Smooth muscle cell (in vitro differentiated cells): ENCODE results near the gene EPHA1. TPM values are rescaled to one million over a fixed set of nuclear protein-coding genes. Genes with fewer than 3 reads are reported as not detected.

Experiments used
- DNase-seq: peaks from one replicate; lab custom pipeline; 2025; ENCODE audit not compliant: unreplicated experiment; lab: John Stamatoyannopoulos, UW
- H2AFZ ChIP-seq: fragments of 200-600 bp; sonication (generic); 2 replicates; pipeline ENCODE4 v1.6.0; 2016; ENCODE audit warnings: antibody characterized with exemption, low read depth, mild to moderate bottlenecking
- H3F3A ChIP-seq: fragments of 200-600 bp; sonication (generic); 2 replicates; pipeline ENCODE4 v1.6.0; 2017; ENCODE audit warnings: antibody characterized with exemption, low read depth
- H3K27ac ChIP-seq: fragments of 200-600 bp; sonication (generic); 2 replicates; pipeline ENCODE4 v1.5.1; 2016; ENCODE audit warnings: low read depth, mild to moderate bottlenecking
- H3K27me3 ChIP-seq: fragments of 200-600 bp; sonication (generic); 2 replicates; pipeline ENCODE4 v1.6.1; 2016; ENCODE audit warnings: low read depth, mild to moderate bottlenecking
- H3K36me3 ChIP-seq: fragments of 200-600 bp; sonication (generic); 2 replicates; pipeline ENCODE4 v1.5.1; 2016; ENCODE audit warnings: low read depth
- H3K4me1 ChIP-seq: fragments of 200-600 bp; sonication (generic); 2 replicates; pipeline ENCODE4 v1.5.1; 2016; ENCODE audit warnings: low read depth
- H3K4me2 ChIP-seq: fragments of 200-600 bp; sonication (generic); 2 replicates; pipeline ENCODE4 v1.6.0; 2016; ENCODE audit warnings: mild to moderate bottlenecking
- H3K4me3 ChIP-seq: fragments of 200-600 bp; sonication (generic); 2 replicates; pipeline ENCODE4 v1.5.1; 2016; ENCODE audit warnings: mild to moderate bottlenecking
- H3K79me2 ChIP-seq: fragments of 200-600 bp; sonication (generic); 2 replicates; pipeline ENCODE4 v1.6.0; 2016; ENCODE audit warnings: low read depth, mild to moderate bottlenecking
- H3K9ac ChIP-seq: fragments of 200-600 bp; sonication (generic); 2 replicates; pipeline ENCODE4 v1.6.0; 2016; ENCODE audit warnings: low read depth
- H3K9me3 ChIP-seq: fragments of 200-600 bp; sonication (generic); replicated peaks from 2 replicates; pipeline ENCODE4 v1.5.1; 2016; ENCODE audit warnings: low read depth
- H4K20me1 ChIP-seq: fragments of 200-600 bp; sonication (generic); 2 replicates; pipeline ENCODE4 v1.6.0; 2016; ENCODE audit warnings: low read depth
- CTCF ChIP-seq: fragments of 200-600 bp; sonication (generic); IDR thresholded peaks from 2 replicates; pipeline ENCODE4 v1.5.1; 2017; ENCODE audit warnings: borderline replicate concordance, mild to moderate bottlenecking, antibody characterized with exemption; ENCODE audit not compliant: insufficient read depth, poor library complexity, severe bottlenecking
- WGBS: methylation state at CpG from one replicate; pipeline ENCODE4 v1.1.7; 2016; ENCODE audit warnings: low lambda C conversion rate; 5-methylcytosine and 5-hydroxymethylcytosine counted together
- polyA plus RNA-seq: library from polyadenylated mRNA; unstranded; fragments of >200 nt; fragmentation: Nextera tagmentation; extraction: Ambion mirVana; gene quantifications from 2 replicates; pipeline ENCODE4 v1.2.1, GENCODE V29; 2016
- total RNA-seq: library from RNA; depleted of rRNA; stranded (reverse); fragments of >200 nt; gene quantifications from 2 replicates; pipeline ENCODE4 v1.2.3, GENCODE V29; 2014

Gene EPHA1
- total and polyA plus RNA-seq, 2 experiments from 2014 or later = 8.7 to 19.1 TPM

DNA sequence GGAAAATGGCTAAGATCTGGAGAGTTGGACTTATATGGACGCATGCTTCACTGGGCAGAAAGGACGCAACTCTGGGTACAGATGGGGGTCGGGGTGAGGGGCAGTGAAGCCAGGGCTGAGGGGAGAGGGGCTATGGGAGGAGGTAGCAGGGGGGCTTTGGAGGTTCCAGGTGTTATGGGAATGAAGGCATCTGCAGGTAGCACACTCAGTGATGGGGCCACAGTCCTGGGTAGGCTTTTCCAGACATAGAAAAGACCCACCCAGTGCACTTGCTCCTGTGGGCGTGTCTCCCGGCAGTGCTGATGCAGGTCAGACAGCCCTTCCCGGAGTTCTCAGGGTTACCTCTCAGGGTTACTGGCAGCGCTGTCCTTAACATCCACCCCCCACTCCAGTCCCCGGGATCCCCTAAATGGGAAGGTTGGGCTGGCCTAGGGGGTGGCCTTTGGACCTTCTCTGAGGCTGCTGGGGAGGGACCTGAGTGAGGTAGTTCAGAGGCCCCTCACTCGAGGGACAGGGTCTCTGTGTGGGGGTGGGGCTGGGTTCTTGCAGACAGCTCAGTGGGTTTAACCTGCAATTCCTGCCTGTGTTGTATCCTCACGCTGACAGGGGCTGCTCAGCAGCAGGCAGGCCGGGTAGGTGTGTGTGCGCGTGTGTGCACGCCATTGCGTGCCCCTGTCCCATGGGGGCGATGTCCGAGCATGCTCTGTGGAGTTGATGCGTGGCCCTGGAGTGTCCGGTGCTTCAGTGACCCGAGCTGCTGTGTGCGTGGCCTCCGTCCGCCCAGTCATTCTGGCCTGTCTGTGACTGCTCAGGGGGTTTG lies 21.3 kb downstream of the EPHA1 start:
- H3K79me2 ChIP-seq = peaks cover 52% of the 10 kb centered on the region
- no peak overlapping the region for H3K4me2 ChIP-seq
- H3K9ac ChIP-seq = no peak overlapping the region
- 92% methylated on average over 22 of the region's 23 CpGs for WGBS
- peaks cover 65% of the 10 kb centered on the region for H3F3A ChIP-seq
- no peaks in the 10 kb centered on the region for H3K9me3 ChIP-seq
- peaks cover 21% of the 10 kb centered on the region for H3K4me1 ChIP-seq
- H3K36me3 ChIP-seq = no peaks in the 10 kb centered on the region
- H3K27ac ChIP-seq = no peak overlapping the region
- H2AFZ ChIP-seq = no peak overlapping the region
- H4K20me1 ChIP-seq = peaks cover 100% of the 10 kb centered on the region
- TF ChIP-seq CTCF = no peak
- H3K4me3 ChIP-seq = no peak overlapping the region
- no peaks in the 10 kb centered on the region for H3K27me3 ChIP-seq
- no peak for DNase-seq

GRCh38 chr7:143385891-143386781 lies 22.5 kb downstream of the EPHA1 start:
- H3K9me3 ChIP-seq = no peaks in the 10 kb centered on the region
- peaks cover 64% of the 10 kb centered on the region for H3K79me2 ChIP-seq
- H2AFZ ChIP-seq = no peak overlapping the region
- peaks cover 98% of the 10 kb centered on the region for H4K20me1 ChIP-seq
- no peak overlapping the region for H3K27ac ChIP-seq
- H3K9ac ChIP-seq = no peak overlapping the region
- no peak overlapping the region for H3K4me3 ChIP-seq
- H3K27me3 ChIP-seq = no peaks in the 10 kb centered on the region
- peaks cover 58% of the 10 kb centered on the region for H3F3A ChIP-seq
- no peaks in the 10 kb centered on the region for H3K36me3 ChIP-seq
- no peak for DNase-seq
- 82% methylated on average over 16 of the region's 19 CpGs for WGBS
- H3K4me1 ChIP-seq = peaks cover 23% of the 10 kb centered on the region
- H3K4me2 ChIP-seq = peak overlapping the region; percentile 63
- TF ChIP-seq CTCF = no peak

DNA sequence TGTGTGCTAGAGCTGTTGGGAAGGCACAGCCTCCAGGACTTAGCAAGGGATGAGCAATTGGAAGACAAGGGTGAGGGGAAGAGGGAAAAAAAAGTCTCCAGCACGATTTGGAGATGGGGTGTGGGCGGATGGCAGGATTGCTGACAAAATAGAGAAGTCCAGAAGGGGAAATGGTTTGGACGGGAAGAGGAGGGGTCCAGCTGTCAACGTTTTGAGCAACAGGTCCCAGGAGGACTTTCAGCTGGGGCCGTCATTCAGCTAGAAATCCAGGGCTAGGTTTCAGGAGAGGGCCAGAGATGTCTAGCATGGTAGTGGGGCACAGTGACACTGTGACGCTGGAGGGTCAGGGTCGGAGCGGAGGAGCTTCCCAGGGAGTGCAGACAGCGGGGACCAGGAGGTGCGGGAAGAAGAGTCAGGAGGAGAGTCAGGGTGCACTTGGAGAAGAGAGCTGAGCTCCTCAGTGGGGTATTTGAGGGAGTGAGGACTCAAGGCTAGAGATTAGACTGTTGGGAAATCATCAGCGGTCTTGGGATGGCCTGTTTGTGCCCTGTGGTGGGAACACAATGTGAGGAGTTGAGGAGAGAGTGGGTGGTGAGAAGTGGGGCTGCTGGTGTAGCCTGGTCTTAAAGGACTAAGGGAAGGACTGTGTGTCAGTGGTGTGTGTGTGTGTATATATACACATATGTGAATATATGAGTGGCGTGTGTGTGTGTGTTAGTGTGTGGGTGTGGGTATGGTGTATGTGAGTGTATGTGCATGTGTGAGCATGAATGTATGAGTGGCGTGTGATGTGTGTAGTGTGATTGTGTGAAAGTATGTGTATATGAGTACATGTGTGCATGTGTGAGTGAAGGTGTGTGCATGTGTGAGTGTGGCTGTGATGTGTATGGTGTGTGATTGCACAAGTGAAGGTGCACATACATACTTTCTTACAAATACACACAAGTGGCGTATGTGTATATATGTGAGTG lies 23.7 kb downstream of the EPHA1 start:
- no peak for TF ChIP-seq CTCF
- Histone ChIP-seq H3K27me3 (no peaks in the 10 kb centered on the region), H3K79me2 (peaks cover 65% of the 10 kb centered on the region), H3K4me2 (peak overlapping the region; percentile 85), H3K4me1 (peaks cover 23% of the 10 kb centered on the region), H3K36me3 (no peaks in the 10 kb centered on the region), H4K20me1 (peaks cover 86% of the 10 kb centered on the region), H3F3A (peaks cover 47% of the 10 kb centered on the region), H3K9me3 (no peaks in the 10 kb centered on the region), H3K9ac (peak overlapping the region; percentile 13), H3K27ac (peak overlapping the region; percentile 97), H3K4me3 (peak overlapping the region; percentile 100), H2AFZ (no peak overlapping the region)
- DNase-seq = no peak
- 68% methylated on average over 14 of the region's 14 CpGs for WGBS
